Measurements from ENCODE around the gene ARL6IP4. TPM values are rescaled to one million over a fixed set of nuclear protein-coding genes. Genes with fewer than 3 reads are reported as not detected.

The ARL6IP4 gene
- total RNA-seq, 1 donor from 2014 or later: 147 TPM

DNA sequence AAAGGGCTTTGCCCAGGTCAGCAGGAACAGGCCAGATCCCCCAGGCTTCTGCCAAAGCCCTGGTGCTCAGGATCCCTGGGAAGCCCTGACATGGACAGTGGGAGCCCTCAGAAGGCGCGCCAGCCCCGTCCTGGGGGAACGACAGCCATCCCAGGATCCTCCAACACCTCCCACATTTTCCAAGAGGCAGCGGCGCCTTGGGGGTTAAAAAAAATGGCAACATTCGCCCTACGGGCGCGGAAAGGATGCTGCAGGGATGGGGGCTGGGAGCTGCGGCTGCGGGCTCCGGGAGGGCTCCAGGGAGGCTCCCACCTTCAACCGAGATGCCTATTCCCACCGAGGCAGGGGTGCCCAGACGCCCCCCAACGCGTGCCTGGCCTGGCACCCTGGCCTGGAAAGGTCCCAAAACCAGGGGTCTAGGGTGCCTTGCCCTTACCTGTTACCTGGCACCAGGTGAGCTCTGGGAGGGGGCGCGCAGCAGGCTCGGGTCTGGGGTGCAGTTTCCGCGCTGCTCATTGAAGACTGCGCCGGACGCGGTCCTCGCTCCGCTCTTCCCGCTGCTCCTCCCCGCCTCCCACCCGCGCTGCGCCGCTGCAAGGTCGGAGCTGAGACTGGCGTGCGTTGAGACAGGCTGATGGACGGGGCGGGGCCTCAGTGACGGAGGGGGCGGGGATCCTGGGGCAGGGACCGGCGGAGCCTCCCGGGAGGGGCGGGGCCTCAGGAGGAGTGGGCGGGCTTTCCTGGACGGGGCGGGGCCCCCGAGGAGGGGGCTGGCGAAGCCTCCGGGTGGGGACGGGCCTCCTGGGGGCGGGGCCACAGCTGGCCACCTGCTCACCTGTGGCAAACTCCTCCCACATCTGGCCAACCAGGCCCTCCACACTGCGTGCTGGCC is 14.4 kb upstream of the ARL6IP4 start, which contains the start of gene ABCB9:
TSS of gene ABCB9 (minus strand) at position 613 of the 892 bp plus-strand sequence. CDS start 6,228 bp downstream, outside the sequence.
- no peak for DNase-seq (ENCODE audit: extremely low spot score in 2 of 2)
- Histone ChIP-seq H3K36me3 (no peaks in the 10 kb centered on the region), H3K9me3 (no peaks in the 10 kb centered on the region), H3K27me3 (no peaks in the 10 kb centered on the region), H3K27ac (peak within 1 kb of the TSS; percentile 45), H3K4me3 (peak within 1 kb of the TSS; percentile 58 to 64), H3K4me1 (peaks cover 36% of the 10 kb centered on the region)
- intact Hi-C loops (cut with DNase I): no loop called here
- TF ChIP-seq POLR2AphosphoS5 (IDR thresholded peaks at IDR 0.05; ENCODE audit: insufficient read depth in 1 of 2, low read depth in 1 of 2) (peak in 1 of 2 donors; percentile 77), POLR2A (IDR thresholded peaks at IDR 0.05) (peak in 1 of 2 donors; percentile 23)
- TF ChIP-seq, protein P1, sequence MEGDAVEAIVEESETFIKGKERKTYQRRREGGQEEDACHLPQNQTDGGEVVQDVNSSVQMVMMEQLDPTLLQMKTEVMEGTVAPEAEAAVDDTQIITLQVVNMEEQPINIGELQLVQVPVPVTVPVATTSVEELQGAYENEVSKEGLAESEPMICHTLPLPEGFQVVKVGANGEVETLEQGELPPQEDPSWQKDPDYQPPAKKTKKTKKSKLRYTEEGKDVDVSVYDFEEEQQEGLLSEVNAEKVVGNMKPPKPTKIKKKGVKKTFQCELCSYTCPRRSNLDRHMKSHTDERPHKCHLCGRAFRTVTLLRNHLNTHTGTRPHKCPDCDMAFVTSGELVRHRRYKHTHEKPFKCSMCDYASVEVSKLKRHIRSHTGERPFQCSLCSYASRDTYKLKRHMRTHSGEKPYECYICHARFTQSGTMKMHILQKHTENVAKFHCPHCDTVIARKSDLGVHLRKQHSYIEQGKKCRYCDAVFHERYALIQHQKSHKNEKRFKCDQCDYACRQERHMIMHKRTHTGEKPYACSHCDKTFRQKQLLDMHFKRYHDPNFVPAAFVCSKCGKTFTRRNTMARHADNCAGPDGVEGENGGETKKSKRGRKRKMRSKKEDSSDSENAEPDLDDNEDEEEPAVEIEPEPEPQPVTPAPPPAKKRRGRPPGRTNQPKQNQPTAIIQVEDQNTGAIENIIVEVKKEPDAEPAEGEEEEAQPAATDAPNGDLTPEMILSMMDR (IDR thresholded peaks at IDR 0.05): no peak

DNA sequence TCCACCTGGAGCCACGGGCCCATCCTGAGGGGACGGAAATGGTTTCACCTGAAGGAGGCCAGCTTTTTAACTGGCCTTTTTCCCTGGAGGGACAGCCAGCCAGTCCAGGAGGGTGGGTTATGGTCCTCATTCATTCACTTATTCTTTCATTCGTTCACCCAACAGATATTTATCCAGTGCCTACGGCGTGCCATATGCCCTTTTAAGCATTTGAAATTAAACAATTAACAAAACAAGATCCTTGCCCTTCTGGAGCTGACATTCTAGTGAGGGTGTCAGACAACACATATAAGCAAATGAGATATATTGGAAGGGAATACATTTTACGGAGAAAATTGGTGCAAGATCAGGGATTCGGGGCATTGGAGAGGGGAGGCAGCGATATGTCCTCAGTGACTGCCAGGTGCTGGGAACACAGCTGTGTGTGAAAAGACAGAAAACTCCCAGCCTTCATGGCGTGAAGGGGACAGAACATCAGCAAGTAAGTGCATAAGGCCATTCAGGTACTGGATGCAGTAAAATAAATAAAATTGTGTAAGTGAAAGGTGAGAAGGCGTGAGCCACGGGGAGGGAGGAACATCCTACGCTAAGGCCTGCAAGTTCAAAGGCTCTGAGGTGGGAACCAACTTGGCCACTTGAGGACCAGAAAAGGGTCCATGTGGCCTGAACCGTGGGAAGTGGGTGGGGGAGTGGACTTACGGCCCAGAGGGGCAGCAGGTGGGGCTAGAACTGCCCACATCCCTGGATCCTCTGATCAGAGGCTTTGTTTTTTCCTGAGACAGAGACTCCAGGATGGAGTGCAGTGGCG is 13.5 kb upstream of the ARL6IP4 start:
- no peak for TF ChIP-seq POLR2A (IDR thresholded peaks at IDR 0.05)
- TF ChIP-seq, protein P1 (IDR thresholded peaks at IDR 0.05): no peak
- DNase-seq (ENCODE audit: extremely low spot score in 2 of 2): no peak
- peaks cover 36% of the 10 kb centered on the region for H3K4me1 ChIP-seq
- H3K9me3 ChIP-seq: no peaks in the 10 kb centered on the region
- H3K4me3 ChIP-seq: peak overlapping the region; percentile 58 to 64
- intact Hi-C loops (cut with DNase I): no loop called here
- H3K27ac ChIP-seq: peak overlapping the region; percentile 45
- no peaks in the 10 kb centered on the region for H3K27me3 ChIP-seq
- no peaks in the 10 kb centered on the region for H3K36me3 ChIP-seq

DNA sequence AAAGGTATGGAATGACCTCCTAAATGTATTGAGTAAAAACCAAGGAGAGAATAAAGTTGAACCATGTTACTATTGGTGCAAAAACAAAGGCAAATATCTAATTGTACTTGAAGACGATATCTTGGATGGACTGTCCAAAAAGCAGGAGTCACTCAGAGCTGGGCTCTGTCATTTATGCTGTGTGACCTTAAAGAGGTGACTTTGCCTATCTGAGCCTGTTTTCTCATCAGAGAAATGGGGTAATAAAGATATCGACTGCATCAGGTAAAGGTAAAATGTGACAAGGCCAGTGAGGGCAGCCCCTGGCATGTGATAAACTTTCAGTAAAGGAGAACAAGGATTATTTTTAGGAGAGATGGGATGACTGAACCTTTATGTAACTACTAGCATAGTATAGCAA is 12.4 kb upstream of the ARL6IP4 start:
- DNase-seq (ENCODE audit: extremely low spot score in 2 of 2): no peak
- no peaks in the 10 kb centered on the region for H3K36me3 ChIP-seq
- no peak overlapping the region for H3K27ac ChIP-seq
- H3K27me3 ChIP-seq: no peaks in the 10 kb centered on the region
- no peaks in the 10 kb centered on the region for H3K9me3 ChIP-seq
- intact Hi-C loops (cut with DNase I): no loop called here
- H3K4me1 ChIP-seq: peaks cover 36% of the 10 kb centered on the region
- no peak overlapping the region for H3K4me3 ChIP-seq
- TF ChIP-seq, protein P1 (IDR thresholded peaks at IDR 0.05): no peak
- TF ChIP-seq POLR2A (IDR thresholded peaks at IDR 0.05) (no peak), POLR2AphosphoS5 (IDR thresholded peaks at IDR 0.05; ENCODE audit: insufficient read depth in 1 of 2, low read depth in 1 of 2) (no peak)

DNA sequence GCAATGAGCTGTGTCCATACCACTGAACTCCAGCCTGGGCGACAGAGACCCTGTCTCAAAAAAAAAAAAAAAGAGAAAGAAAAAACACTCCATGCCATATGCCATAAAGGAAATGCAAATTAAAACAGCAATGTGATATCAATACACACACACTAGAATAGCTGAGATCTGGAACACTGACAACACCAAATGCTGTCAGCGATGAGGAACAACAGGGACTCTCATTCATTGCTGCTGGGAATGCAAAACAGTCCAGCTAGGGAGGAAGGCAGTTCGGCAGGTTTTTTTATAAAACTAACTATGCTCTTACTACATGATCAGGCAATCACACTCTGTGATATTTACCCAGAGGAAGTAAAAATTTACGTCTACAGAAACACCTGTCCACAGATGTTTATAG is 10.8 kb upstream of the ARL6IP4 start:
- H3K36me3 ChIP-seq: no peaks in the 10 kb centered on the region
- peaks cover 30% of the 10 kb centered on the region for H3K4me1 ChIP-seq
- TF ChIP-seq, protein P1 (IDR thresholded peaks at IDR 0.05): no peak
- no peak for TF ChIP-seq POLR2AphosphoS5 (IDR thresholded peaks at IDR 0.05; ENCODE audit: insufficient read depth in 1 of 2, low read depth in 1 of 2)
- no peak for TF ChIP-seq POLR2A (IDR thresholded peaks at IDR 0.05)
- H3K9me3 ChIP-seq: no peaks in the 10 kb centered on the region
- no peaks in the 10 kb centered on the region for H3K27me3 ChIP-seq
- intact Hi-C loops (cut with DNase I): loop anchor here (5.0 kb wide), 1 partner anchor 1082 kb away; the partner anchor contains the start of gene PSMD9
- no peak for DNase-seq (ENCODE audit: extremely low spot score in 2 of 2)
- no peak overlapping the region for H3K27ac ChIP-seq
- no peak overlapping the region for H3K4me3 ChIP-seq
